K562 (cell line): ENCODE results near the gene ZNF620. TPM values are rescaled to one million over a fixed set of nuclear protein-coding genes. Genes with fewer than 3 reads are reported as not detected.
A peak's percentile ranks its signal among the peaks of the same experiment; 100 is the strongest.

Experiments
- CSDE1 ChIP-seq, 2 experiments: fragments of 450-650 bp; IDR thresholded peaks; 2 replicates each; pipeline ENCODE4 v1.6.1; 2016; ENCODE audit warnings: mild to moderate bottlenecking in 1 of 2
- ETS2 ChIP-seq: IDR thresholded peaks from 2 replicates; pipeline ENCODE4 v1.6.1; 2016; ENCODE audit warnings: borderline replicate concordance, missing genetic modification characterization, mild to moderate bottlenecking, moderate library complexity, missing compliant biosample characterization; ENCODE audit not compliant: poor library complexity, severe bottlenecking
- HINFP ChIP-seq: fragments of 450-650 bp; conservative IDR thresholded peaks from 2 replicates; pipeline ENCODE4 v1.6.1; 2016; ENCODE audit warnings: missing genetic modification characterization, low read depth, mild to moderate bottlenecking, control low read depth, missing compliant biosample characterization
- RB1 ChIP-seq: fragments of 450-650 bp; IDR thresholded peaks from 2 replicates; pipeline ENCODE4 v1.6.1; 2017; ENCODE audit warnings: low read depth, mild to moderate bottlenecking
- RCOR1 ChIP-seq, 2 experiments: IDR thresholded peaks; 2 replicates each; pipeline ENCODE4 v1.6.1; 2012; ENCODE audit warnings: low read depth in 2 of 2, low read length in 2 of 2, borderline replicate concordance in 1 of 2, improper control_type of control experiment in 1 of 2
- SP2 ChIP-seq: IDR thresholded peaks from 2 replicates; pipeline ENCODE4 v1.6.1; 2011; ENCODE audit warnings: mild to moderate bottlenecking, low read depth, low read length, moderate library complexity; ENCODE audit not compliant: poor library complexity, severe bottlenecking; ENCODE audit errors: extremely low read depth
- ZNF143 ChIP-seq: sonication (generic); formaldehyde crosslinking; IDR thresholded peaks from 2 replicates; pipeline ENCODE4 v1.9.0; 2022; ENCODE audit warnings: mild to moderate bottlenecking, missing genetic modification reagents
- ZNF507 ChIP-seq: conservative IDR thresholded peaks from 2 replicates; pipeline ENCODE4 v1.6.1; 2017; ENCODE audit warnings: missing genetic modification characterization, missing compliant biosample characterization
- ZNF655 ChIP-seq: fragments of 250-450 bp; sonication (Bioruptor Pico); IDR thresholded peaks from 2 replicates; pipeline ENCODE4 v1.5.0; 2021
- polyA plus RNA-seq, 8 experiments: library from polyadenylated mRNA; depleted of rRNA in 4 of 8; stranded (reverse) in 5 of 8; unstranded in 3 of 8; fragments of >200 nt; fragmentation: Nextera tagmentation in 2 of 8; fragmentation: Illumina TruSeq in 1 of 8; extraction: Ambion mirVana in 2 of 8; extraction: Trizol in 1 of 8; gene quantifications; 2 replicates each; pipeline versions ENCODE4 v1.2.1 to v1.2.3, GENCODE V29; 2011 to 2014; ENCODE audit warnings: inconsistent platforms in 1 of 8, missing spikeins in 1 of 8
- total RNA-seq, 7 experiments: library from RNA; depleted of rRNA in 6 of 7; stranded (reverse); fragments of >200 nt in 6 of 7; fragmentation: Illumina TruSeq in 2 of 7; extraction: Trizol in 2 of 7; gene quantifications; 2 replicates each; pipeline versions ENCODE4 v1.2.1 to v1.2.3, GENCODE V29; 2011 to 2021; ENCODE audit warnings: low replicate concordance in 1 of 7
- TF ChIP-seq, protein P1 (sequence below): sonication (generic); formaldehyde crosslinking; IDR thresholded peaks from 2 replicates; pipeline ENCODE4 v1.8.1; 2023; ENCODE audit warnings: mild to moderate bottlenecking, missing genetic modification reagents

ZNF620 gene
- total and polyA plus RNA-seq, 9 of the 15 experiments (the other 6 are each of a cell fraction or from before 2014, with no cell fraction given), result 1.2 to 5.5 (median 3.3) TPM

DNA sequence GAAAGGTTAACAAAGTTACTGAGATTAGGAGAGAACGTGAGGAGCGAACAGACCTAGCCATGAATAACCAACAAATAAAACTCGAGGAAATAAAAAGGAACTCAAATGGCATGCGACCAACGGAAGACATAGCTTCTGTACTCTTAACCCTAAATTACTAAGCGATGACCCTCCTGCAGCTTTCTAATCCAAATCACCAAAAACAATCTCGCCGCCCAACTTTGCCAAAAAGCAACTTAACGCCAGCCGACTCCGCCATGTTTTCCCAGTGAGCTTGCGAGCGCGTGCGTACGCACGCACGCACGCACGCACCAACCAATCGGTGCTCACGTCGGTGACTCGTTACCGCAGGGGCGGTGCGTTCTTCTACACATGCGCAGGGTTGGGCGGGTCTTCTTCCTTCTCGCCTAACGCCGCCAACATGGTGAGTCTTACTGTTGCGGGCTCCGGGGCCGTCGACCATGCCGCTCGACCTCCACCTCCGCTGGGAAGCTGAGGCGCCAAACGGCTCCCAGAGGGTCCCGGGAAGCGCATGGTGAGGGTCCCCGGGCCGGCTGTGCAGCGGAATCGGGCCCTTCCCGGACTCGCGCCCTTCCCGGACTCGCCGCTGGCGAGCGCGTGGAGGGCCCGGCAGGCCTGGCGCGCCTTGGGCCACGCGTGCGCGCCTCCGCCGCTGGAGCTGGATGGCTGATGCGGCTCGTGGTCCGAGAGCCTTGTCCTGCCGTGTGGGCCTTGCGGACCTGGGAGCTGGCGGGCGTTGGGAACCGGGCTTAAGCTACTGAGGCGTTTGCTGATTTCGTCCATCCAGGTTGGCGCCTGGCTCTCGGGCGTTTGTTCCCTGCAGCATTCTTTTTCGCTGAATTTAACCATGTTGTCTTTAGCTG is 48.7 kb upstream of the ZNF620 start, which contains the start of gene RPL14 (continued):
- TF ChIP-seq CSDE1 (IDR thresholded peaks at IDR 0.05) (peak in 1 of 2 experiments; percentile 48; a peak in 2 of 4 replicates), ZNF507 (tag) (no peak), RCOR1 (IDR thresholded peaks at IDR 0.05; ENCODE audit: borderline replicate concordance in 1 of 2, low read depth in 2 of 2, low read length in 2 of 2) (no peak; a peak in 2 of 4 replicates), HINFP (tag) (no peak), SP2 (no peak), ETS2 (no peak), RB1 (peak; percentile 95), ZNF655 (CRISPR knock-in tag) (no peak), ZNF143 (CRISPR knock-in tag) (peak; percentile 60; the same call in 1 of the 2 replicates)
- TF ChIP-seq, protein P1, sequence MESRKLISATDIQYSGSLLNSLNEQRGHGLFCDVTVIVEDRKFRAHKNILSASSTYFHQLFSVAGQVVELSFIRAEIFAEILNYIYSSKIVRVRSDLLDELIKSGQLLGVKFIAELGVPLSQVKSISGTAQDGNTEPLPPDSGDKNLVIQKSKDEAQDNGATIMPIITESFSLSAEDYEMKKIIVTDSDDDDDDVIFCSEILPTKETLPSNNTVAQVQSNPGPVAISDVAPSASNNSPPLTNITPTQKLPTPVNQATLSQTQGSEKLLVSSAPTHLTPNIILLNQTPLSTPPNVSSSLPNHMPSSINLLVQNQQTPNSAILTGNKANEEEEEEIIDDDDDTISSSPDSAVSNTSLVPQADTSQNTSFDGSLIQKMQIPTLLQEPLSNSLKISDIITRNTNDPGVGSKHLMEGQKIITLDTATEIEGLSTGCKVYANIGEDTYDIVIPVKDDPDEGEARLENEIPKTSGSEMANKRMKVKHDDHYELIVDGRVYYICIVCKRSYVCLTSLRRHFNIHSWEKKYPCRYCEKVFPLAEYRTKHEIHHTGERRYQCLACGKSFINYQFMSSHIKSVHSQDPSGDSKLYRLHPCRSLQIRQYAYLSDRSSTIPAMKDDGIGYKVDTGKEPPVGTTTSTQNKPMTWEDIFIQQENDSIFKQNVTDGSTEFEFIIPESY (CRISPR knock-in tag), result peak; percentile 52; the same call in 1 of the 2 replicates
